LNCaP clone FGC (cell line): ENCODE results near the gene DTNA.
A peak's percentile ranks its signal among the peaks of the same experiment; 100 is the strongest.

ENCODE experiments used
- DNase-seq: peaks from one replicate; pipeline ENCODE4 v3.0.0-alpha.2; 2011; ENCODE audit warnings: low read depth
- H3K4me3 ChIP-seq: 2 replicates; pipeline ENCODE4 v1.5.1; 2011; ENCODE audit warnings: mild to moderate bottlenecking, low read depth, low read length, control low read depth
- CTCF ChIP-seq: IDR thresholded peaks from 2 replicates; pipeline ENCODE4 v1.5.1; 2012; ENCODE audit warnings: mild to moderate bottlenecking; ENCODE audit not compliant: control insufficient read depth, insufficient read depth; ENCODE audit errors: extremely low read depth

DTNA gene

DNA sequence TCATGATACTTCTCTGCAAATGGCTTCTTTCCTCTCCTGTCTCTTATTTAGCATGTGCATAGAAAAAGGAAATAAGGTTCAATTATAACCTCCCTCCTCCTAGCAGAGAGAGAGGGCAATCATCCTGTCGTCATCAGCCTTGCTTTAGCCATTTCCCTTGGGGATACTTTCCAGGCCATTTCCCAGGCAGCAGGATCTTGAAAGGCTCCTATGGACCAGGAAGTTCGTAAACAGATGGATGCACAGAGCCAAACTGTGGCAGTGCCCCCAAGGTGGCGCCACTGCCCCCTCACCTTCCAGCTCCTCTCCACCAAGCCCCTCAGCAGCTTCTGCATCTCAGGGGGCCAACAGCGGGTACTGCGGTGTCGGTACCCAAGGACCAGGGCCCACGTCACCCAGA lies 157.4 kb downstream of the DTNA start:
- no peak for DNase-seq
- H3K4me3 ChIP-seq: no peak overlapping the region
- TF ChIP-seq CTCF: peak; percentile 56

- DNase-seq: no peak
- H3K4me3 ChIP-seq: no peak overlapping the region
- no peak for TF ChIP-seq CTCF
Measured at GRCh38 chr18:34870555-34871310, 160.6 kb downstream of the DTNA start.

GRCh38 chr18:34871435-34871834 lies 161.3 kb downstream of the DTNA start:
- no peak for DNase-seq
- TF ChIP-seq CTCF: no peak
- H3K4me3 ChIP-seq: no peak overlapping the region

GRCh38 chr18:34872066-34872465 lies 162.0 kb downstream of the DTNA start:
- TF ChIP-seq CTCF: no peak
- no peak overlapping the region for H3K4me3 ChIP-seq
- no peak for DNase-seq

DNA sequence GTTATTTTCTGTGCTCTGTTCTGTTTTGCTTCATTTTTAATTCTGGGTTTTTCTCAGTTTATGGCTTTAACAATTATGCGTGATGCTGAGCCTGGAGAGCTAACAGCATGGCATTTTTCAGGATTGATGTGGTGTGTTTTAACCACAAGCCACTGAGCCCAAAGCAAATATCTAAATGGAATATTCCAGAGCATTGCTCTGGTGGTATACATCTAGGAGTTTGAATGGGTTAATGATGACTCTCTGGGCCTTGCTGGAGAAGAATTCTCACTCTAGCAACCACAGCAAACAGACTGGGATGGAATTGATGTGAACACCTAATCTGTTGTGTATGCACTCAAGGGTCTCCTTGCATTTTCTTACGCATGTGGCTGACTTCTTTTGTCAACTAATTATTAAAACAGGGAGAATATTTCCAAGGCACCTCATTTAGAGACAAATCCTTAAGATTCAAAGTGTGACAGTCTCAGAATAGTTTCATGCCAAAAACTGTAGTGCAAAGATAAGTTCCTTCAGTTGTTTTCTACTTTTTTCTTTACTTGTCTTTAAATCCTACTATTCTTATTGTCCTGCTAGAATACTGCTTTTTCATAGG lies 164.0 kb downstream of the DTNA start:
- no peak for DNase-seq
- H3K4me3 ChIP-seq: no peak overlapping the region
- TF ChIP-seq CTCF: no peak

GRCh38 chr18:34875150-34875549 lies 165.1 kb downstream of the DTNA start:
- DNase-seq: no peak
- H3K4me3 ChIP-seq: no peak overlapping the region
- no peak for TF ChIP-seq CTCF

- no peak overlapping the region for H3K4me3 ChIP-seq
- TF ChIP-seq CTCF: no peak
- no peak for DNase-seq
Measured at GRCh38 chr18:34880403-34880802, 170.3 kb downstream of the DTNA start.
